Iris pigment epithelial cell (primary cell): ENCODE data around the gene CDCA7.

Source experiments
- DNase-seq: peaks from one replicate; pipeline ENCODE4 v3.0.0-alpha.2; 2011; ENCODE audit warnings: low read depth

The CDCA7 gene

DNA sequence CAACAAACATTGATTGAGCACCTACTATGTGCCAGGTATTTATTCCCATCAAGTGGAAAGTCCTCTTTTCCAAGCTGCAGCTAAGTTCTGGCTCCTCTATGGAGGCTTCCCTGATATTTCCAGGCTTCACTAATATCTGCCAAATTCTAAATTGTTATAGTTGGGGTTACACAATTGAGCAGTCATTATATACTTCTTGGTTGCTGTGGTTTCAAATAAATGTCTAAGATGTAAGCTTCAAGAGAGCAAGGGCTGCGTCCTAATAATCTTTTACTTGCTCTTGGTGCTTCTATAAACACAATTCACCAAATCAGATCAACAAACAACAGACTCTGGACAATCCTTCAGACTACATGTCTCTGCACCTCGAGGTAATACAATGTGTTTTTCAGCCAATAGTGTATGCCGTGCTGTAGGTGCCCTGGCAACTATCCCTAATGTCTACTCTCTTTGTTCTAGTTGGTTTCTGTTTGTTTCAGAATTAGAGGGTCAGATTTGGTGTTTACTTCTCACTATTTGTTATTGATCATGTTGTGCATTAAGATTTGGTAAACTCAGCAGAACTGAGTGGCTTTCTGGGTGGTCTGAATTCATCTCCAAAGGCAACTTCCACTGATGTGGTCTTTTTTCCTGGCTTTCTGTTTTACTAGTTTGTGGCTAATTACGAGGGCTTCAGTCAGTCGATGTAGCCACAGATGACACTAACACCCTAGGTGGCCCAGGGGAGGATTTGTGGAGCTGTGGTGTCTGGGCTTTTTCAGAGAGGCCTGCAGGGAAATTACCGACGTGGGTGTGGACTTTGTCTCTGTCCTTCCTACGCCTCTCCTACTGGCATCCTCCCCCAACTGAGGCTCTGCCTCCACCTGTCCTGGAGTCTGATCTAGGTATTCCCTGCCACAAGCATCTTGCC, 50.4 kb downstream of the CDCA7 start:
- no peak for DNase-seq

GRCh38 chr2:173407176-173407575, 52.5 kb downstream of the CDCA7 start:
- no peak for DNase-seq

DNA sequence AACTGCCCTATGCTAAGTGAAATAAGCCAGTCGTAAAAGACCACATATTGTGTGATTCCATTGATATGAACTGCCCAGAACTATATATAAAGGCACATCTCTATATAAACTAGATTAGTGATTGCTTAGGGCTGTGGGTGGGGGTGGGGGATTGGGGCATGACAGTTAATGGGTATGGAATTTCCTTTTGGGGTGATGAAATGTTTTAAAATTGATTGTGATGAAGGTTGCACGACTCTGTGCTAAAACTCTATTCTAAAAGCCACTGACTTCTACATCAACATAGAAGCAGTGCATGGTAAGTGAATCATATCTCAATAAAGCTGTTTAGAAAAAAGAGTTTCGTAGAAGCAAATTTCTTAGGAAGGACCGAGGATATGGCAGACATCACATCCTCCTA, 53.0 kb downstream of the CDCA7 start:
- no peak for DNase-seq

- no peak for DNase-seq
These were observed 55.9 kb downstream of the CDCA7 start for GRCh38 chr2:173410579-173410978.

GRCh38 chr2:173412628-173413027, 58.0 kb downstream of the CDCA7 start:
- DNase-seq: no peak

GRCh38 chr2:173414823-173415322, 60.2 kb downstream of the CDCA7 start:
- DNase-seq: peak; percentile 84

DNA sequence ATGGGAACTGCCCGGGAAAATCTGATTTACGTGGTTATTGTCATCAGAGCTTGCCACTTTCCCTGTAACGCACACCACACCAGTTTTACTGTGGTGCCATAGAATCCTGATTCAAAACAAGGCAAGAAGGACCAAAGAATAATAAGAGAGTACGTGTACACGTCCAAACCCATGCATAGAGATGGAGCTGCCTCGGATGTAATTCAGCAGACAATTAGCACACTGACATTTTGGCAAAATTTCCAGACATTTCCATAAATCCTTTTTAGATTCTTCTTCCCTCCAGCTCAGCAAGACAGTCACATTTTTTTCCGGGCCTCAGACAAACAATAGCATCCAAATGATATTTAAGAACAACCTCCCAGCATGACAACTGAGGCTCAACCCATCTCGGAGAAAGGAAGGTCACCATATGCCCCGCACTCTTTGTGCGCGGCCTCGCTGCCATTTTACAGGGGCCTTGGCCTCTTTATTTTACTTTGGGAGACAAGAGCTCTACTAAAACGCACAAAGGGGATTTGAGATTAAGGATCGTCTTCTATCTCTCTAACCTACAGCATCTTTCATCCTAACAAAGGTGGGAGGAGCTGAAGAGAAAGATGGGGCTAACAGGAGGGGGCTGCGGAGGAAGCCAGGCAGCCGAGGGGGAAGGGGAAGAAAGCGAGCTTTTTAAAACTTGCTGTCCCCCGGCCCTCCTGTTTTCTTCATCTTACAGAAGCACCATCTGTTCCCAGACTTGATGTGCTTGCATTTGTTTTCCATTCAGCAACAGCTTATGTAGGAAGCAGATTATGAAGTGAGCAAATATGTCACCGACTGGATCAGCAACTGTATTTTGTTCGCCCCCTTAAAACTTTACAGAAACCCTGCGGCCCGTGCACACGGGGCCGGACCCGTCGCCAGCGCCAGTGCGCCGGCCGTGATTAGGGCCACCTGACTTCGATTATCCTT, 61.0 kb downstream of the CDCA7 start:
- DNase-seq: no peak

- peak; percentile 27 for DNase-seq
These were observed 61.9 kb downstream of the CDCA7 start for GRCh38 chr2:173416415-173417152.

DNA sequence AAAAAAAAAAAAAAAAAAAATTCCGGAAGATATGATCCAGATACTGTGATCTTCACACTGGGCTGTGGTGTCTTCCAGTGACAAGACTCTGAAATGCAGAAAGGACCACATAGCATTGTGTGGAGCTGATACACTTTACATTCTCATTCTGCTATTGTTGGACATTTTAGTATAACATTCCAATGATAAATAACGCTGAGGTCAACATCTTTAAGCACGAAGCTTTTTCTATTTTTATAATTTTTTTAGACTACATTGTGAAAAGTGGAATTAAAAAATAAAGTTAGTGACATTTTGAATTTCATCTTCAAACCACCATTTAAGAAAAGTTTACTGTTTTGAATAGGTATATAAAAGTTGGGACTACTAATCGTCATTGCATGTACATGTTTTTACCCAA, 62.7 kb downstream of the CDCA7 start:
- no peak for DNase-seq

DNA sequence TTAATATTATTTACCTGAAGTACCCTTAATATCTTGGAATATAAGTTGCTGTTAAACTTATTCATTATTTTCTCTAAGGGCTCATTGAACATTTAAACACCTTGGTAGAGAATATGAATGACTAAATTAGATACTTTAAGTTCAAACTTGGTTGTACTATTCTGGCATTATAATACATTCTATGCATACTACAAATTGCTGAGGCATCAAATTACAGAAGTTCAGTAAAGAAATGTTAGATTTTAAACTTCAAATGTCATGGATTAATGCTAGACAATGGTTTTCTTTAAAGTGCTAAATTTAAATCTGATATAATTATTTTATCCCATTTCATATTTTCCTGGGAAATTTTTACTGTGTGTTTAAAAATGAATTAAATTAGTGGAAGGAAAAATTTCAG, 63.1 kb downstream of the CDCA7 start:
- DNase-seq: peak; percentile 40
